CD4-positive, CD25-positive, alpha-beta regulatory T cell (primary cell): ENCODE data around the gene TNK2. TPM values are rescaled to one million over a fixed set of nuclear protein-coding genes. Genes with fewer than 3 reads are reported as not detected.

Experiments used
- ATAC-seq, 2 donors: fragments of 150-1000 bp; cut with Tn5 transposase; one replicate each; pipeline ENCODE4 v1.10.0; 2021; ENCODE audit warnings: low read depth in 2 of 2, moderate number of reproducible peaks in 2 of 2, moderate library complexity in 1 of 2
- DNase-seq, 3 donors: peaks; one replicate each; pipeline versions ENCODE4 v3.0.0 to v3.0.0-alpha.2; 2012 to 2022; ENCODE audit warnings: mixed read lengths in 1 of 3
- H3K27ac ChIP-seq: one replicate; pipeline ENCODE4 v1.7.0; 2013; ENCODE audit warnings: mild to moderate bottlenecking, low read length; ENCODE audit not compliant: insufficient read depth, poor library complexity, severe bottlenecking
- H3K27me3 ChIP-seq: one replicate; pipeline ENCODE4 v1.7.0; 2013; ENCODE audit warnings: low read length; ENCODE audit not compliant: control insufficient read depth, insufficient read depth
- H3K36me3 ChIP-seq: one replicate; pipeline ENCODE4 v1.7.0; 2013; ENCODE audit warnings: mild to moderate bottlenecking, low read length, moderate library complexity; ENCODE audit not compliant: control insufficient read depth, insufficient read depth
- H3K4me1 ChIP-seq: 2 replicates; pipeline ENCODE4 v1.7.0; 2013; ENCODE audit warnings: mild to moderate bottlenecking, low read length; ENCODE audit not compliant: insufficient read depth, control insufficient read depth, poor library complexity, severe bottlenecking
- H3K4me3 ChIP-seq: one replicate; pipeline ENCODE4 v1.7.0; 2013; ENCODE audit warnings: low read depth, mild to moderate bottlenecking, low read length, moderate library complexity
- H3K9me3 ChIP-seq, 2 experiments: 1 replicate in 1 of 2; 2 replicates in 1 of 2; pipeline ENCODE4 v1.7.0; 2013; ENCODE audit warnings: low read length in 2 of 2, mild to moderate bottlenecking in 1 of 2, moderate library complexity in 1 of 2; ENCODE audit not compliant: control insufficient read depth in 2 of 2
- H3K27ac Mint-ChIP-seq, 3 donors: one replicate each; pipeline ENCODE4 v1.8.0; 2020 to 2022; ENCODE audit warnings: mild to moderate bottlenecking in 3 of 3, mixed read lengths in 3 of 3, moderate library complexity in 2 of 3
- H3K27me3 Mint-ChIP-seq: one replicate; pipeline ENCODE4 v1.8.0; 2022; ENCODE audit warnings: mild to moderate bottlenecking, mixed read lengths
- H3K36me3 Mint-ChIP-seq: one replicate; pipeline ENCODE4 v1.8.0; 2020; ENCODE audit warnings: mixed read lengths
- H3K4me1 Mint-ChIP-seq, 4 donors: one replicate each; pipeline ENCODE4 v1.8.0; 2020 to 2022; ENCODE audit warnings: mixed read lengths in 4 of 4, mild to moderate bottlenecking in 1 of 4
- H3K4me3 Mint-ChIP-seq, 4 donors: one replicate each; pipeline ENCODE4 v1.8.0; 2020 to 2022; ENCODE audit warnings: mild to moderate bottlenecking in 4 of 4, mixed read lengths in 4 of 4, moderate library complexity in 3 of 4
- H3K9me3 Mint-ChIP-seq, 7 donors: one replicate each; pipeline ENCODE4 v1.8.0; 2020 to 2022; ENCODE audit warnings: mixed read lengths in 7 of 7, mild to moderate bottlenecking in 3 of 7, moderate library complexity in 2 of 7
- polyA plus RNA-seq, 4 donors: library from polyadenylated mRNA; unstranded; fragments of 300-500 nt; fragmentation: Illumina TruSeq; gene quantifications; one replicate each; pipeline ENCODE4 v1.2.3, GENCODE V29; 2021
- total RNA-seq: library from RNA; stranded (reverse); gene quantifications from one replicate; pipeline ENCODE4 v1.2.3, GENCODE V29; 2022

TNK2 gene
- total and polyA plus RNA-seq, 5 donors from 2014 or later = 0.93 to 139 (median 2.1) TPM

DNA sequence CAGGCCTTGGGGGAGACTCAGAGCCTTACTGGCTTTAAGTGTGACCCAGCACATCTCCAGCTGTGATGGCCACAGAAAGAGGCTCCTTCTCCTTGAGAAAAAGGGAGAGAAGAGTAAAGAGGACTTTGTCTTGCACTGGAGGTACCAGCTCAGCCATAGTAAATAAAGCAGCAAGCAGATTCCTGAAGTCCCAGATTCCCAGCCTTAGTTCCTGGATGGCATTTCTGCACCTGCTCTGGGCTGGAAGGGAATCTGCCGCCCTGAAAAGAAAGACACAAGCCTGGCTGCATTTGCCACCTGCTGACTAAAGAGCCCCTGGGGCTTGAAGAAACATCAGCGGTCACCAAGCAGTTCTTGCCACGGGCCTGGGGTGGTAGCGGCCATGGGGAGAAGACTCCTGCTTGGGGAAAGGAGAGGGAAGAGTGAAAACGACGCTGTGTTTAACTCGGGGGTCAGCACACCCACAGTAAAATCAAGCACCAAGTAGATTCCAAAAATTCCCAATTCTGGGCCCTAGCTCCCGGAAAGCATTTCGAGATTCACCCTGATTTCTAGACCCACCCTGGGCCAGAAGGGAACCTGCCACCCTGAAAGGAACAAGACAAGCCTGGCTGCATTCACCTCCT, 24.2 kb upstream of the TNK2 start:
- Histone ChIP-seq H3K4me3 (no peak overlapping the region), H3K27ac (no peak overlapping the region), H3K9me3 (no peaks in the 10 kb centered on the region), H3K36me3 (no peaks in the 10 kb centered on the region), H3K4me1 (no peaks in the 10 kb centered on the region), H3K27me3 (no peaks in the 10 kb centered on the region)
- Mint-ChIP-seq H3K9me3 (no peaks in the 10 kb centered on the region), H3K4me3 (no peak overlapping the region), H3K27ac (no peak overlapping the region), H3K4me1 (no peaks in the 10 kb centered on the region), H3K27me3 (no peaks in the 10 kb centered on the region), H3K36me3 (no peaks in the 10 kb centered on the region)
- ATAC-seq (no peak), DNase-seq (no peak)

DNA sequence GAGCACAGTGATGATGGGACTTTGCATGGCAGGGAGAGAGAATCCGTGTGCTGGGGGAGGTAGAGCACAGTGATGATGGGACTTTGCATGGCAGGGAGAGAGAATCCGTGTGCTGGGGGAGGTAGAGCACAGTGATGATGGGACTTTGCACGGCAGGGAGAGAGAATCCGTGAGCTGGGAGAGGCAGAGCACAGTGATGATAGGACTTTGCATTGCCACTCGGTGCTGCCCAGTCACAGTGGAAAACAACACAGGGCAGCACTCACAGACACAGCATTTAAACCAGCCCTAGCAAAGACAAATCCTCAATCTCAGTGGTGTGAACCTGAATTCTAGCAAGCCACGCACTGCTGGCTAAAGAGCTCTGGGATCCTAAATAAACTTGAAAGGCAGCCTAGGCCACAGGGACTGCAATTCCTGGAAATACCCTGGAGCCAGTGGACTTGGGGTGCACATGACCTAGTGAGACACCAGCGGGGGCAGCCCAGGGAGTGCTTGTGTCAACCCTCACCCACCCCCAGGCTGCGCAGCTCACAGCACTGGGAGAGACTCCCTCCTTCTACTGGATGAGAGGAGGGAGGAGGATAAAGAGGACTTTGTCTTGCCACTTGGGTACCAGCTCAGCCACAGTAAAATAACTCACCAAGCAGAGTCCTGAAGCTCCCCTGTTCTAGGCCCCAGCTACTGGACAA, 23.4 kb upstream of the TNK2 start:
- DNase-seq (no peak), ATAC-seq (no peak)
- H3K4me1 Mint-ChIP-seq = no peaks in the 10 kb centered on the region
- H3K27me3 Mint-ChIP-seq = no peaks in the 10 kb centered on the region
- Histone ChIP-seq H3K27ac (no peak overlapping the region), H3K9me3 (no peaks in the 10 kb centered on the region), H3K36me3 (no peaks in the 10 kb centered on the region), H3K4me3 (no peak overlapping the region), H3K27me3 (no peaks in the 10 kb centered on the region), H3K4me1 (no peaks in the 10 kb centered on the region)
- H3K9me3 Mint-ChIP-seq = no peaks in the 10 kb centered on the region
- peak overlapping the region in 1 of 3 donors; percentile 66 for H3K27ac Mint-ChIP-seq
- no peak overlapping the region for H3K4me3 Mint-ChIP-seq
- no peaks in the 10 kb centered on the region for H3K36me3 Mint-ChIP-seq

- Histone ChIP-seq H3K27me3 (no peaks in the 10 kb centered on the region), H3K36me3 (no peaks in the 10 kb centered on the region), H3K4me3 (no peak overlapping the region), H3K4me1 (no peaks in the 10 kb centered on the region), H3K27ac (no peak overlapping the region), H3K9me3 (no peaks in the 10 kb centered on the region)
- Mint-ChIP-seq H3K27ac (no peak overlapping the region), H3K4me3 (no peak overlapping the region), H3K4me1 (no peaks in the 10 kb centered on the region), H3K27me3 (no peaks in the 10 kb centered on the region), H3K9me3 (no peaks in the 10 kb centered on the region), H3K36me3 (no peaks in the 10 kb centered on the region)
- no peak for DNase-seq
- ATAC-seq = no peak
Observed at GRCh38 chr3:195929452-195929851, 21.1 kb upstream of the TNK2 start.

GRCh38 chr3:195921334-195921791, 13.0 kb upstream of the TNK2 start:
- H3K27ac Mint-ChIP-seq = no peak overlapping the region
- Histone ChIP-seq H3K36me3 (no peaks in the 10 kb centered on the region), H3K9me3 (no peaks in the 10 kb centered on the region), H3K4me1 (no peaks in the 10 kb centered on the region), H3K27ac (no peak overlapping the region), H3K27me3 (peaks cover 3% of the 10 kb centered on the region), H3K4me3 (no peak overlapping the region)
- H3K36me3 Mint-ChIP-seq = no peaks in the 10 kb centered on the region
- peaks cover 0 to 6% (median 2%) of the 10 kb centered on the region in 4 donors for H3K4me1 Mint-ChIP-seq
- ATAC-seq = no peak
- H3K9me3 Mint-ChIP-seq = no peaks in the 10 kb centered on the region
- no peak overlapping the region for H3K4me3 Mint-ChIP-seq
- no peak for DNase-seq
- peaks cover 9% of the 10 kb centered on the region for H3K27me3 Mint-ChIP-seq

DNA sequence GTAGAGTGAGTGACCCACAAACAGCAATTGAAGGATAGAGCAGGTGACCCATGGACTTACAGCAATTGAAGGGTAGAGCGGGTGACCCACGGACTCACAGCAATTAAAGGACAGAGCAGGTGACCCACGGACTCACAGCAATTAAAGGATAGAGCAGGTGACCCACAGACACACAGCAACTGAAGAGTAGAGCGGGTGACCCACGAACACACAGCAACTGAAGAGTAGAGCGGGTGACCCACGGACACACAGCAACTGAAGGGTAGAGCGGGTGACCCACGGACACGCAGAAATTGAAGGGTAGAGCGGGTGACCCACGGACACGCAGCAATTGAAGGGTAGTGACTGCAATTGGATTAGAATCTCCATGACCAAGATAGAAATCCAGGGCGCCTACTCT, 9.8 kb upstream of the TNK2 start:
- no peak for DNase-seq
- Mint-ChIP-seq H3K4me1 (peaks cover 5 to 13% (median 9%) of the 10 kb centered on the region in 4 donors), H3K27ac (no peak overlapping the region), H3K36me3 (no peaks in the 10 kb centered on the region), H3K4me3 (peak overlapping the region in 1 of 4 donors; percentile 39), H3K27me3 (peaks cover 9% of the 10 kb centered on the region), H3K9me3 (no peaks in the 10 kb centered on the region)
- no peaks in the 10 kb centered on the region for H3K9me3 ChIP-seq
- peaks cover 3% of the 10 kb centered on the region for H3K27me3 ChIP-seq
- ATAC-seq = no peak
- H3K27ac ChIP-seq = no peak overlapping the region
- no peaks in the 10 kb centered on the region for H3K36me3 ChIP-seq
- peaks cover 7% of the 10 kb centered on the region for H3K4me1 ChIP-seq
- H3K4me3 ChIP-seq = no peak overlapping the region

DNA sequence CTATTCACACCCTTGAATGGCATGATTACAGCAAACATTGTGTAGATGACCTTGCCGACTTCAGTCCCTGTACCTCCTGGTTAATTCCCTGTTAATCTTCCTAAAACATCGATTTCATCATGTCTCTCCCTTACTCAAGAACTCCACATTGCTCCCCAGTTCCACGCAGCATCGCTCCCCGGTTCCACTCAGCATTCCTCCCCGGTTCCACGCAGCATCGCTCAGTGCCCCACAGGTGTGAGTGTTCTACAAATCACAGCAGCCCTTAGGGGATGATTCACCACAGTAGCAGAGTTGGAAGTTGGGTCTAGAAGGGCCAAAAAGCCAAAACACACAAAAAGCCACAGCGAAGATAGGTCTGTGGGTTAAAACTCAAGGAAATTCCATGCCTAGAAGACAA, 8.6 kb upstream of the TNK2 start:
- H3K27me3 Mint-ChIP-seq = peaks cover 9% of the 10 kb centered on the region
- no peaks in the 10 kb centered on the region for H3K9me3 ChIP-seq
- H3K9me3 Mint-ChIP-seq = no peaks in the 10 kb centered on the region
- no peak for DNase-seq
- no peaks in the 10 kb centered on the region for H3K36me3 Mint-ChIP-seq
- peaks cover 7% of the 10 kb centered on the region for H3K4me1 ChIP-seq
- no peak for ATAC-seq
- H3K4me3 Mint-ChIP-seq = no peak overlapping the region
- H3K4me1 Mint-ChIP-seq = peaks cover 5 to 13% (median 9%) of the 10 kb centered on the region in 4 donors
- H3K27ac Mint-ChIP-seq = peak overlapping the region in 1 of 3 donors; percentile 9
- no peak overlapping the region for H3K27ac ChIP-seq
- no peak overlapping the region for H3K4me3 ChIP-seq
- no peaks in the 10 kb centered on the region for H3K36me3 ChIP-seq
- H3K27me3 ChIP-seq = peaks cover 3% of the 10 kb centered on the region

DNA sequence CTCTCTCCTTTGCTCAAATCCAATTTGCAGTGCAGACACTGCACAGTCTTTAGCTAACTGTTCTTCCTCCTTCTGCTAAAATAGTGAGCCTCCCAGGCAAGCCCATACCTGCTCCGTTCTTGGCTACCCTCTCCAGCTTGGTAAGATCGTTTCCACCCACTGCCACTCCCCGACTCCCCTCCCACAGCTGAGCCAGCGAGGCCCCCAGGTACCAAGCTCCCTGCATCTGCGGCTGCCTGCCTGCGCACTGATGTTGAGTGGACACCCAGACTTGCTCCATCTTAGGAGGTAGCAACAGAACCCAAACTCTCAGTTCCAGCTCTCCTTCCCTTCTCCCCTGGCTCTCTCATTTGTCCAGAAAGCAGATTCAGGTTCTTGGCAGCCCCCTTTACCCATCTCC, 7.9 kb upstream of the TNK2 start:
- Mint-ChIP-seq H3K36me3 (no peaks in the 10 kb centered on the region), H3K27ac (no peak overlapping the region), H3K4me1 (peaks cover 5 to 13% (median 9%) of the 10 kb centered on the region in 4 donors), H3K27me3 (peaks cover 5% of the 10 kb centered on the region), H3K9me3 (no peaks in the 10 kb centered on the region), H3K4me3 (no peak overlapping the region)
- no peak overlapping the region for H3K4me3 ChIP-seq
- H3K27me3 ChIP-seq = peaks cover 3% of the 10 kb centered on the region
- no peak for DNase-seq
- no peak overlapping the region for H3K27ac ChIP-seq
- ATAC-seq = no peak
- no peaks in the 10 kb centered on the region for H3K36me3 ChIP-seq
- H3K9me3 ChIP-seq = no peaks in the 10 kb centered on the region
- H3K4me1 ChIP-seq = peaks cover 7% of the 10 kb centered on the region
